ENCODE measurements around the gene PRR23E.

The PRR23E gene

DNA sequence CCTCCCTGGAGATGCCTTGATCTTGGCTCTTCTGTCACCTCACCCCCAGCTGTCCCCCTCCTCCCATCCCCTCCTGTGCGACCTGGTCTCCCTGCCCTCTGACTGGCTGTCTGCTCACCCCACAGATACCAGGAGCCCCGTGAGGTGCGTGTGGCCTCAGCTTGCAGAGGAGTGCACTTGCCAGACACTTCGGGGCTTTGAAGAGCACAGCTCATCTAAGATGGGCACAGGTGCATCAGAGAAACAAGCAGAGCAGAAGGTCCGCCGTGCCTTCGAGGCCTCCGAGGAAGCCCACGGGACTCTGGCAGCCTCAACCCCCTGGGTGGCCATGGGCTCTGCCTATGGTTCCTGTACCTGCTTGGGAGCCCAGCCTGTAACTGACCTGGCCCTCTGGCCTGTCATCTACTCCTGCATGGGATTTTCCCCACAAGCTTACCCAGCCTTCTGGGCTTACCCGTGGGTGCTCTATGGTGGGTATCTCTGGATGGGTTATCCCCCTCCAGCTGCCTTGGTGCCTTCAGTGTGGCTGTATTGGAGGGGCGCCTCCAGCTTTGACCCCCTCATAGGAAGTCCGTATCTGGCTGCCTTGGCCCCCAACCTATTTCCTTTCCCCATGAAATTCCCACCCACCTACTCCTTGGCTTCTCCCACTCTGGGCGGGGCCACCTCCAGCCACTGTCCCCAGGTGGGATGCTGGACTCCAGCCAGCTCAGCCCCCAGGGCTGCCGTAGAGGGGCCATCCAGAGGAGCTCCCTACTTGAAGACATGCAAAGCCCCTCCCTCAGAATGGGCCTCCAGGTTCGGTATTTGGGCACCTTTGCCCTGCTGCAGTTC, 3.8 kb downstream of the PRR23E start:
- H3K4me3 ChIP-seq (ENCODE audit: low read depth in 1 of 2, low read length in 1 of 2): no peak overlapping the region
- H3K27ac ChIP-seq: no peak overlapping the region
- no peaks in the 10 kb centered on the region for H3K36me3 ChIP-seq
- no peaks in the 10 kb centered on the region for H3K4me1 ChIP-seq (ENCODE audit: control insufficient read depth in 1 of 2, insufficient read depth in 1 of 2, low read depth in 1 of 2, low read length in 1 of 2)
- TF ChIP-seq, protein P1, sequence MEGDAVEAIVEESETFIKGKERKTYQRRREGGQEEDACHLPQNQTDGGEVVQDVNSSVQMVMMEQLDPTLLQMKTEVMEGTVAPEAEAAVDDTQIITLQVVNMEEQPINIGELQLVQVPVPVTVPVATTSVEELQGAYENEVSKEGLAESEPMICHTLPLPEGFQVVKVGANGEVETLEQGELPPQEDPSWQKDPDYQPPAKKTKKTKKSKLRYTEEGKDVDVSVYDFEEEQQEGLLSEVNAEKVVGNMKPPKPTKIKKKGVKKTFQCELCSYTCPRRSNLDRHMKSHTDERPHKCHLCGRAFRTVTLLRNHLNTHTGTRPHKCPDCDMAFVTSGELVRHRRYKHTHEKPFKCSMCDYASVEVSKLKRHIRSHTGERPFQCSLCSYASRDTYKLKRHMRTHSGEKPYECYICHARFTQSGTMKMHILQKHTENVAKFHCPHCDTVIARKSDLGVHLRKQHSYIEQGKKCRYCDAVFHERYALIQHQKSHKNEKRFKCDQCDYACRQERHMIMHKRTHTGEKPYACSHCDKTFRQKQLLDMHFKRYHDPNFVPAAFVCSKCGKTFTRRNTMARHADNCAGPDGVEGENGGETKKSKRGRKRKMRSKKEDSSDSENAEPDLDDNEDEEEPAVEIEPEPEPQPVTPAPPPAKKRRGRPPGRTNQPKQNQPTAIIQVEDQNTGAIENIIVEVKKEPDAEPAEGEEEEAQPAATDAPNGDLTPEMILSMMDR (IDR thresholded peaks at IDR 0.05): no peak
- H3K27me3 ChIP-seq: no peaks in the 10 kb centered on the region
- H3K9me3 ChIP-seq: peaks cover 3% of the 10 kb centered on the region

GRCh38 chr3:127197300-127198189, 4.6 kb downstream of the PRR23E start:
- TF ChIP-seq, protein P1 (IDR thresholded peaks at IDR 0.05): no peak
- H3K27me3 ChIP-seq: no peaks in the 10 kb centered on the region
- no peaks in the 10 kb centered on the region for H3K4me1 ChIP-seq (ENCODE audit: control insufficient read depth in 1 of 2, insufficient read depth in 1 of 2, low read depth in 1 of 2, low read length in 1 of 2)
- peaks cover 3% of the 10 kb centered on the region for H3K9me3 ChIP-seq
- H3K36me3 ChIP-seq: no peaks in the 10 kb centered on the region
- H3K27ac ChIP-seq: no peak overlapping the region
- H3K4me3 ChIP-seq (ENCODE audit: low read depth in 1 of 2, low read length in 1 of 2): no peak overlapping the region

- TF ChIP-seq, protein P1 (IDR thresholded peaks at IDR 0.05): no peak
- Histone ChIP-seq H3K9me3 (no peaks in the 10 kb centered on the region), H3K36me3 (no peaks in the 10 kb centered on the region), H3K4me1 (ENCODE audit: control insufficient read depth in 1 of 2, insufficient read depth in 1 of 2, low read depth in 1 of 2, low read length in 1 of 2) (no peaks in the 10 kb centered on the region), H3K27me3 (no peaks in the 10 kb centered on the region), H3K27ac (no peak overlapping the region), H3K4me3 (ENCODE audit: low read depth in 1 of 2, low read length in 1 of 2) (no peak overlapping the region)
Observed at GRCh38 chr3:127200086-127200691, 7.3 kb downstream of the PRR23E start.

DNA sequence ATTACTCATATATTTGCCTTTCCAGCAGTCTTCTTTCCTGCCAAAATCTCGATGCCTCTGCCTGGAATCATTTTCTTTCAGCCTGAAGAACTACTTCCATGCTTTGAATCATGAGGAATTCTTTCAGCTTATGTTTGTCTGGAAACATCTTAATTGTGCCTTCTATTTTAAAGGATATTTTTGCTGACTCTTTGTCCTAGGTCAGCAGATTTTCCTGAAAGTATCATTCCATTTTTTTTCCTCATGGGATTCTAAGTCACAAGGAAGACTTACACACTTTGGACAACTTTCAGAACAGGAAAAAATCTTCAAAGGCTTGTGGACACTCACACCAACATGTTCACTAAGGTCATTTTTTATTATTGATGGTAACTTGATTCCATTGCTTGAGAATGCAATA, 10.1 kb downstream of the PRR23E start:
- no peaks in the 10 kb centered on the region for H3K4me1 ChIP-seq (ENCODE audit: control insufficient read depth in 1 of 2, insufficient read depth in 1 of 2, low read depth in 1 of 2, low read length in 1 of 2)
- no peaks in the 10 kb centered on the region for H3K36me3 ChIP-seq
- H3K27me3 ChIP-seq: no peaks in the 10 kb centered on the region
- no peak overlapping the region for H3K27ac ChIP-seq
- TF ChIP-seq, protein P1 (IDR thresholded peaks at IDR 0.05): no peak
- no peaks in the 10 kb centered on the region for H3K9me3 ChIP-seq
- H3K4me3 ChIP-seq (ENCODE audit: low read depth in 1 of 2, low read length in 1 of 2): no peak overlapping the region

DNA sequence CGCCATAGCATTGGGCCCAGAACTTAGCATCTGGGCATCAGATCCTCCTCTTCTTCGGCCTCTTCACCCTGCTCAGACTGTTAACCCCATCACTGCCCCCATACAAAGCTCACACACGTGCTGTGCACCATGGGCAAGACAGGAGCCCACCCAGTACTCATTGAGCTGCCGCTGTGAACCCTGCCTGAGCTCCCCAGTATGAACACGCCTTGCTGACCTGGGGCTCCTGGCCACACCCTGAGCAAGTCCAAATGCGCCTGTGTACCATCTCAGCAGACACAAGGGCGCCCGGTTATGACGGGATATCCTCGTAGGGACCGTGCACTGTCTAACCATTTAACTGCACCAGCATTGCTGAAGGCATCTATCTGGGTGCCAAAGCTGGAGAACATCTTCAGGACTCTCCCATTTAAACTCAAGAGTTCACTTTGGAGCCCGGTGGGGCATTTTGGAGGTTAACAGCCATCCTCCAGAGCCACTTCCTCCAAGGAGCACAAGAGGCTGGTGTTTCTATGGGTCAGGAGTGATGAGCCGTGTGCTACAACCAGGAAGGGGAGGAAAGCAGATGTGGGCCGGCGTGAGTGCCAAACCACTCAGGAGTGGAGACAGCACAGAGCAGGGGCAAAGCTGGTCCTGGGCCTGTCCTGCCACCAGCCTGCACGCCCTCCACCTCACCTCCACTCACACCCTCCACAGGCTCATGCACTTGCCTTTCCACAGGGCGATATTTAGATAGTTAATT, 12.1 kb downstream of the PRR23E start:
- Histone ChIP-seq H3K36me3 (no peaks in the 10 kb centered on the region), H3K4me3 (ENCODE audit: low read depth in 1 of 2, low read length in 1 of 2) (no peak overlapping the region), H3K4me1 (ENCODE audit: control insufficient read depth in 1 of 2, insufficient read depth in 1 of 2, low read depth in 1 of 2, low read length in 1 of 2) (no peaks in the 10 kb centered on the region), H3K27me3 (no peaks in the 10 kb centered on the region), H3K9me3 (no peaks in the 10 kb centered on the region), H3K27ac (no peak overlapping the region)
- TF ChIP-seq, protein P1 (IDR thresholded peaks at IDR 0.05): no peak

Measured in neutrophil (primary cell).